Medulla oblongata (tissue), 1 donor: ENCODE results near the gene ADGRG1.

Experiments used
- DNase-seq: peaks from one replicate; pipeline ENCODE4 v3.0.0-alpha.2; 2015; ENCODE audit errors: extremely low spot score

Gene ADGRG1

DNA sequence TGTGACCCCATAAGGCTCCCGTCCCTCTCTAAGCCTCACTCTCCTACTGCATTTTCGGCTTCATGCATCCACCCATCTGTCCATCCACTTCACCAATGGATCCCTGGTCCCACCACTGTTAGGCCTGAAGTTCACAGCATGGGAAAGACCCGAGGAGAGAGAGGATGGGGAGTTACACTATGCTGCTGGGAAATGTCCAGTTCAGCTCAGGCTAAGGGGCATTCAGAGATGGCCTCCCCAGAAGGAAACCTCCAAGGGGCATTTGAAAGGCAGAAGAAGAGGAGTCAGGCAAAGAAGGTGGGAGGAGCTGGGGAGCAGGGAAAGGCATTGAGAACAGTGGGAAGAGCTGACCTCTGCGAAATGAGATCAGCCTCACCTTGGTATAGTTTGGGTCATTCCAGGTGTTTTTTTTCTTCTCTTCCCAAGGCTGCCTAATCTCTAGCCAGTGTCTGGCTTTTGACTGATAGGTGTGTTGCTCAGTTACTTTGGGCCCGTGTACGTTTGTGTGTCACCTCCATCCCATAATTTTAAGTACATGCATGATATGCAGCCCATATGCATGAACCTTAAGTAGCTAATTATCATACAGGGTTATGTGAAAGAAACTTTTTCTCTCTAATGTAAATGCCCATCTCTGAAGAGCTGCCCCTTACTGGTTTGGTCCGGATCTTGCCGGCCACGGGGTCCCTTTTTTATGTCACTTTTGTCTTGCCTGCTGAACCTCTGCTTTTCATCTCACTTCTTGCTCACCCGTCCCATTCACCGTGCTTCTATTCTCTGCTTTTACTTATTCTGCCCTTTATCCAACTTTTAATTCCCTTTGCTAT lies 54.6 kb downstream of the ADGRG1 start:
- DNase-seq, result no peak

DNA sequence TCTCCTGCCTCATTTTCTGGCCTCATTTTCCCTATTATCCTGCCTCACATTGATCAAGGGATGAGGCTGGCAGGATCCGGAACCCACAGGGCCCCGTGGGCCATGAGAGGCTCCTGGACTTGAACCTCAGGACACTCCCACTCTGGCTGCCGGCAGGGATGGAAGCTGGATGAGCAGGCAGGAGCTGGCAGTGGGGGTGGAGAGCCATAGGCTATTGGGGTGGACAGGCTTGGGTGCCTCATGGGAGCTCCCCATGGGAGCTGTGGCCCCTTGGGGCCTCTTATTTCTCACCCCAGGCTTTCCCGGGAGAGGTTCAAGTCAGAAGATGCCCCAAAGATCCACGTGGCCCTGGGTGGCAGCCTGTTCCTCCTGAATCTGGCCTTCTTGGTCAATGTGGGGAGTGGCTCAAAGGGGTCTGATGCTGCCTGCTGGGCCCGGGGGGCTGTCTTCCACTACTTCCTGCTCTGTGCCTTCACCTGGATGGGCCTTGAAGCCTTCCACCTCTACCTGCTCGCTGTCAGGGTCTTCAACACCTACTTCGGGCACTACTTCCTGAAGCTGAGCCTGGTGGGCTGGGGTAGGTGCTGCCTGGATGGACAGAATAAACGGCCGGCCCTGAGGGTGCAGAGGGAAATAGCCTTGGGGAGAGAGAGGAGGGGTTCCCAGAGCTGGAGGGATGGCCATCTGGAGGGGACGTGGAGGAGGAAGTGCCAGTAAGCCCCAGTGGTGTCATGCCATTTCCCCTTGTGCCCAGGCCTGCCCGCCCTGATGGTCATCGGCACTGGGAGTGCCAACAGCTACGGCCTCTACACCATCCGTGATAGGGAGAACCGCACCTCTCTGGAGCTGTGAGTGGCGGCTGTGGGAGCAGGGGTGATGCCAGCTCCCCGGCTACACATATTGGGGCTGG lies 55.5 kb downstream of the ADGRG1 start:
- DNase-seq, result no peak

DNA sequence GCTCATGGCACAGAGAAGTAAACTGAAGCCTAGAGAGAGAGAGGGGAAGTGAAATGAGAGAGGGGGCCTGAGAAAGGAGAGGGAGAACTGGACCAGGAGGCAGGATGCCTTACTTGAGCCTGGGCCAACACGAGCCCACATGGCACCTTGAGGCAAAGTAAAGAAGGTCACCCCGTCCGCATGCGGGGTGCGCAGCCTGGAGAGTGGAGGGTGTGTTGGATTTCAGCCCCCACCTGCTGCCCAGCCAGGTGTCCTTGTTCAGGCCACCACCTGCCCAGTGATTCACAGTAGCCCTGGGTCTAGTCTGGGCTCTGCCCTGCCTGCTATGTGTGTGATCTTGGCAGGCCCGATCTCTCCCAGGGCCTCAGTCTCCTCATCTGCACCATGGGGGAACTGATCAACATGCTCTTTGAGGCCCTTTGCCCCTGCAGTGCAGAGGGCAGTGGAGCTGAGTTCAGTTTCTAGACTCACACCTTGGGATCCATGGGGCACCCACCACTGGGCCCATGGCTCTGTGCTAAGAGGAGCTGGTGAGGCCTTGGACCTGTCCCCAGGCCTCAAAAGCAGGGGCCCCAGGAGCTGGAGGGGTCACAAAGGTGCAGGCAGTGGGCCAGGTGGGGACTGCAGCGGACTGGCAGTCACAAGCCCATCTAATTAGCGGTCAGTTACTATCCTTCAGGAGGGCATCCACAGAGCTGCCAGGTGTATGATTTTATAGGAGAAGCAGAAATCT lies 56.4 kb downstream of the ADGRG1 start:
- DNase-seq, result no peak

DNA sequence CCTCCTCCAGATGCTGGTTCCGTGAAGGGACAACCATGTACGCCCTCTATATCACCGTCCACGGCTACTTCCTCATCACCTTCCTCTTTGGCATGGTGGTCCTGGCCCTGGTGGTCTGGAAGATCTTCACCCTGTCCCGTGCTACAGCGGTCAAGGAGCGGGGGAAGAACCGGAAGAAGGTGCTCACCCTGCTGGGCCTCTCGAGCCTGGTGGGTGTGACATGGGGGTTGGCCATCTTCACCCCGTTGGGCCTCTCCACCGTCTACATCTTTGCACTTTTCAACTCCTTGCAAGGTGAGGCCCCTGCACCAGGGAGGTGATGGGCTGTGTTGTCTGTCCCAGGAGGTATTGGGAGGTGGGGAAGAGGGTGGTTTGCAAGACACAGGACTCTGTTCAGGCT lies 57.2 kb downstream of the ADGRG1 start:
- DNase-seq, result no peak

DNA sequence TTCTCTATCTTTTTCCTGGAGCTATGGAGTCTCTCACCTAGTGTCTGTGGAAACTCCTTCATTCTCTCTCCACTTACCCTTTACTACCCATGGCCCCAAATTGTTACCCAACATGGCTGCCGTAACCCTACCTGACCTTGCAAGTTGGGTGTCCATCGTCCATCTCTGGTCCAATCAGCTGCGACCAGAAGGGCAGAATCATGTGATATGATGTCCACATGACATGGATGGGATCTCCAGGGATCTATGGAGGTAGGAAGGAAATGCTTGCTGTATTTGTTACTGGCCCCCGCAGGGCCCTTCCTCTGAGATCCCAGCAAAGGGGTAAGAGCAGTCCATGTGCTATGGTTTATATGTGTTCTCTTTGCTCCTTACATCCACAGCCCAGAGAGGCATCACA lies 58.1 kb downstream of the ADGRG1 start:
- DNase-seq, result no peak

DNA sequence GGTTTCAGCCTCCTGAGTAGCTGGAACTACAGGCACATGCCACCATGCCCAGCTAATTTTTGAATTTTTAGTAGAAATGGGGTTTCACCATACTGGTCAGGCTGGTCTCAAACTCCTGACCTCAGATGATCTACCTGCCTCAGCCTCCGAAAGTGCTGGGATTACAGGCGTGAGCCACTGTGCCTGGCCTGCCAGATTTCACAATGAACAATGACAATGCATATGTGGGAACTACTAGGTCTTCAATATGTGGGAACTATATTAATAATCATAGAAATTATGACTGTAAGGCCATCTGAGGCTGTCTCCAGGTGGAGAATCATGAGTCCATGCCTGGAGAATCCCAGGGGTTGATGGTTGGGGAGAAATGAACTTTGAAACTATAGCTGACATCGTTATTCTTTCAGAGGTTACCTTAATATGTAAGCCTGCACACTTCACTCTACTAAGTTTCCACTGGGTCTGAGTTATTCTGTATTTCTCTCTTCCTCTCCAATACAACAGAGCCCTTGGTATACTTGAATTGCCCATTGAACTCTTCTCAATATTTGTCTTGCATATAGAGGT lies 59.0 kb downstream of the ADGRG1 start:
- no peak for DNase-seq

DNA sequence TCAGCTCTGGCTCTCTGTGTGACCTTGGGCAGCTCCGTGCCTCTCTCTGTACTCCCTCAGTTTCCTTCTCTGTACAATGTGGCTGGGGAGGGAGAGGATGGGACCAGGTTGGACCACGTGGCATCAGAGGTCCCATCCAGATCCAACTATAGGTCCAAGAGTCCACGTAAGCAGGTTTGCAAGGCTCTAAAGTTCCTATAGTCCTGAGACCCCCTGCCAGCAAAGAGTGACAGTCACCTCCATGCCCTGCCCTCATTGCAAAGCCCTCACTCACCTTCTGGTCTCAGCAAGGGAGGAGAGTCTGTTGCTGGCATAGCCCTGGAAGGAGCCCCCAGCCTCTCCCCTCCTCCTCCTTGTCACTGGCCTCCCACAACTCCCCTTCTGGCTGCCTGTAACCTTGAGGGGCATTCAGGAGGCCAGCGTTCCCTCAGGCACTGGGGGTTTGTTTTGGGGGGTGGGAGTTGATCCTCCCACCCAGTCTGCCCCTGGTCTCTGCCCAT lies 60.1 kb downstream of the ADGRG1 start:
- DNase-seq, result no peak

DNA sequence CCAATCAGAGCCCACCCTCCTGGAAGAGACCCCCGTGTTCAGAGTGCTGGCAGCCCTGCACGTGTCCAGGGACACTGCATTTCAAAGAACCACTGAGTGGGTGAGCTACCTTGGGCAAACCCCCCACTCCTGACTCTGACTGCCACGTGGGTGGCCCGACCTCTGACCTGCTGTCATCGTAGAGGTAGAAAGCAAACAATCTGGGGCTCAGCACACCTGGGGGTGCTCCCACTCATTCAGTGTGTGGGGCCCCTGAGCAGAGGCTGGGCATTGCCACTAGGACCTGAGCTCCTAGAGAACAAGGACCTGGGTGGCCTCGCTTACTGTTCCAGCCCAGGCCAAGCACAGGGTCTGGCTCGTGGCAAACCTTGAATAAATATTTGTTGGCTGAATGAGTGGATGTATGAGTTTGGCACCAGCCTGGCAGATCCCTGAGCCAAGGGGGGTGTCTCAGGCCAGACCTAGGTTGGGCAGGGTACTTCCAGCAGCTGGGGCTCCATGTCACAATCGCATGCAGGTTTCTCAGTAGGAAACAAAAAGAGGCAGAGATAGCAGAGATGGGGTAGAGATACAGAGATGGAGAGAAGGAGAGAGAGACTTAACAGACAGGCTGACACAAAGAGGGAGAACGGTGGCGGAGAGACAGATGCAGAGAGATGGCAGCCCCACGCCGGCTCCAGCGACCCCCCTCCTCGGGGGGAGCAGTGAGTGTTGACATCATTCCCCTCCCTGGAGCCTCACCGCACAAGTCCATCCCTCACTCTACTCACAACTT lies 60.7 kb downstream of the ADGRG1 start:
- DNase-seq, result no peak

DNA sequence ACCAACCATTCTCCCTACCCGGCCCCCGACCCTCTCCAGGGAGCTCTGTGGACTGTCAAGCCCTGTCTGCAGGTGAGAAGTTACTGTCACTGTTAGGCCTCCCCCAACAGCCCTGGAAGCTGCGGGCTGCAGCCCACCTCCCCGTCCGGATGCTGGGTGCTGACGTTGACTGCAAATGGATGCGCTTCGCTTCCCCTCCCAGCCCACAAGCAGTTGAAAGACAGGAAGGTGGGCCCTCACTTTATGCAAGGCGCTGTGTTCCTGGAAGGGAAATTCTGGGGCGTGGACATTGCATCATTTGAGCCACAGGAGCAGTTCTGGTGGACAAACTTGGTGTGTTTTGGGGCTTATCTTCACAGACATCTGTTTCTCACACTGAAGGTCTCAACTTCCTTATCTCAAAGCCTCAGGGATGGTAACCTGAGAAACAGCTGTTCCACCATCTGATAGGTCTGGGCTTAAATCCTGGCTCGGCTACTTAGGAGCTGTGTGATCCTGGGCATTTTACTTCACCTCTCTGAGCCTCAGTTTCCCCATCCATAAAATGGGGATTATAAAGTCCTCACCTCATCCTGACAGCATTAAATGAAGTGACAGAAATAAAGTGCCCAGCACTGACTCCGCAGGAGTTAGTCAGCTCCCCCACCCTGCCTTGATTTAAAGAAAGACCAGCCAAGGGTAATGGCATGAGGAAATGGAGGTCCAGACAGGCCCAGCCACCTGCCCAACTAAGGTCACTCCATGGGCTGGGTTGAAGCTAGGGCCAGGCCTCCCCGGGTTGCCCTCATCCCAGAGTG lies 61.5 kb downstream of the ADGRG1 start:
- no peak for DNase-seq

DNA sequence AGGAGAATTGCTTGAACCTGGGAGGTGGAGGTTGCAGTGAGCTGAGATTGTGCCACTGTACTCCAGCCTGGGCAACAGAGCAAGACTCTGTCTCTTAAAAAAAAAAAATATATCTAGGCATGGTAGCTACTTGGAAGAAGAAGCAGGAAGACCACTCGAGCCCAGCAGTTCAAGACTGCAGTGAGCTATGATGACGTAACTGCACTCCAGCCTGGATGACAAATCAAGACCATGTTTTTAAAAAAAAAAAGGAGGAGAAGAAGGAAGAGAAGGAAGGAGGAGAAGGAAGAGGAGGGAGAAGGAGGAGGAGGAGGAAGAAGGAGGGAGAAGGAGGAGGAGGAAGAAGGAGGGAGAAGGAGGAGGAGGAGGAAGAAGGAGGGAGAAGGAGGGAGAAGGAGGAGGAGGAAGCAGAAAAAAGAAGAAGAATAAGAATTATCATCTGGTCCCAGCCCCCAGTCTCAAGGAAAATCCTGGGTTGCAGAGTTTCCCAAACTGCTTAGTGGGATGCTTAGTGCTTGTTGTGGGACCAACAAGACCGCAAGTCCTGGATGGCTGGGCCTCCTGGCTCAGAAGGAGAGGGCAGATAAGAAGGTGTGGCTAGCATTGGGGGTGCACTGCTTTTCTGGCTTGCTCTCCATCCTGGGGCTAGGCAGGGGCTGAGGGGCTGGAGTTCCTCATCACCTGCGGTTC lies 62.5 kb downstream of the ADGRG1 start:
- no peak for DNase-seq

DNA sequence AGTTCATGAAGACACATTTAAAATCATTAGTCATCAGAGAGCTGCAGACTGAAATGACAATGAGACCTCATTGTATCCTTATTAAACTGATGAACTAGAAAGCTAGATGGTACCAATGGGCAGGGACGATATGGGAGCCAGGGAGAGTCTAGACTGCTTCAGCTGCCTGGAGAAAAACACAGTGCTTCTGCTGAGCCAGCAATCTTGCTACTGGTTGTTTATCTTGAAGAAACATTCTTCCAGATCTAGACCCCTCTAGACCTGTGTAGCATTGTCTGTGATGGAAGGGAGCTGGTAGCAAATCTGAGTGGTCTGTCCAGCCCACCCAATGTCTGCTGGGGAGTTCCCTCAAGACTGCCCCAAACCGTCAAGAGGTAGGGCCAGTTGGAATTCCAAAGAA lies 64.2 kb downstream of the ADGRG1 start:
- DNase-seq, result no peak

DNA sequence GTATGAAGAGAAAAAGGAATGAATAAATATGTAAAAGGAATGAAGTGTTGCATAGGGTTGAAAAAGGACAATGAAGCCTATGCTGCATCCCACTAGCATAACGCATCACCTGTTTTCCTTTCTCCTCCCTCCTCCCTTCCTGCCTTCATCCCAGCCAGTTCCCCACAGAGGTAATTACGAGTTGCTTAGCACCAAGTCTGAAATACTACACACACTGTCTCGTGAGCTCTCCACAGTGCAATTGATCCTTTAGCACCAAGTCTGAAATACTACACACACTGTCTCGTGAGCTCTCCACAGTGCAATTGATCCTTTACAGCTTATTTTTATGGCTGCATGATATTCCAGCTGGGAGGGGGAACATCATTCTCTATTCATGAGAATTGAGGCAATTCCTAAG lies 65.1 kb downstream of the ADGRG1 start:
- DNase-seq, result no peak

DNA sequence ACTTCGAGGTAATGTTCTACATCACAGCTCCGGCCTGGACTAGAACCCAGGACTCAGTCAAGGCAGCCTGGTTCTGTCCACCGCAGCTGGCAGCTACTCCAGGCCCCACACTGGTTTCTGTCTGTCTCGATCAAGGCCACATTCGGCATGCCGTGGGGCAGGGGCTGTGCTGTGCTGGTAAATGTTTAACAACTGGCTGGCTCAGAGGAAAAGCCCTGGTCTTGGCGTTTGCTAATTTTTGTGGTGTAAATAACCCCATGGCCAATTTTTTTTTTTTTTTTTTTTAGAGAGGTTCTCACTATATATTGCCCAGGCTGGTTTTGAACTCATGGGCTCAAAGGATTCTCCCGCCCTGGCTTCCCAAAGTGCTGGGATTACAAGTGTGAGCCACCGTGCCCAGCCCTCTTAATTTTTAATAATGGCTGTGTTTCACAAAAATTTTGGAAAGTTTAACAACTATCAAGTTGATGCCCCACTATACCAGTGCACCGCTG lies 65.8 kb downstream of the ADGRG1 start:
- DNase-seq, result no peak

DNA sequence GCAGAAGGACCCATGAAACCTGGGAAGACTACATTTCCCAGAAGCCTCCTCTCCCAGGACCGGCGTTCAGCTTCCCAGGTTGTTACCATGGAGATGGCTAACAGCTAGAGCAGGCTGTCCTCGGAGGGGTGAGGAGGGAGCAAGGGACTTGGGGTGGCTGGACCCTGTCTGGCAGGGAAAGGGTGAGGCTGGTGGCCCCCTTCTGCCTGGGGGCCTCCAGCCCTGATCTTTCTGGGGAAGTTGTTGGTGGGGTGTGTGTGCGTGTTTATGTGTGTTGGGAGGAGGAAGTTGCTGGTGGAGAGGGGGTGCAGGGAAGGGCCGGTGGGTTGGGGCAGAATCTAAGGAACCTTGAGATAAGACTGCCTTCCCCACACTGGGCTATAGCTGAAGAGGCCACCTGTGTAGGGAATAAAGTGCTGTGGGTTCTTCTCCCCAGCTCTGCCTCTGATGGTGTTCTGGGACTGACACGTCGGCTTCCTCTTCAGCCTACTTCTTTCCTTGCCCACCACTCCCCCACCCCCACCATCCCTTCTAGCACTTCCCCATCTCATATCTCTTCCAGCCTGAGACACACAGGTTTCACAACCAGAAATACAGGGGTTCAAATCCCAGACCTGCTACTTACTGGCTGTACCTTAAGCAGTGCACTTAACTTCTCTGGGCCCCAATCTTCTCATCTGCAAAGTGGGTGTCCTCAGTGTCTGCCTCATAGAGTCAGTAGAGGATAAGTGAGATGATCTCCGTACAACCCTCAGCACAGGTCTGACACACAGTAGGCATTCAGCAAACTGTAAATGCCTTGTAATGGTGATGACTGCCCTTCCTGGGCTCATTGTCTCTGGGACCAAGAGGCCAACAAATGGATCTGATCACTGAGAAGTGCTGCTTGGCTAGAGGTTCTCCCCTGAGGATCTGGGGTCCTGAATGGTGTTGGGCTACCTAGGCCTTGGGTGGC lies 66.6 kb downstream of the ADGRG1 start, which contains the start of gene DRC7:
Gene DRC7 (plus strand): TSS at position 82 of the 955 bp plus-strand sequence. CDS start 3,144 bp downstream, outside the sequence.
- DNase-seq, result peak; percentile 81

DNA sequence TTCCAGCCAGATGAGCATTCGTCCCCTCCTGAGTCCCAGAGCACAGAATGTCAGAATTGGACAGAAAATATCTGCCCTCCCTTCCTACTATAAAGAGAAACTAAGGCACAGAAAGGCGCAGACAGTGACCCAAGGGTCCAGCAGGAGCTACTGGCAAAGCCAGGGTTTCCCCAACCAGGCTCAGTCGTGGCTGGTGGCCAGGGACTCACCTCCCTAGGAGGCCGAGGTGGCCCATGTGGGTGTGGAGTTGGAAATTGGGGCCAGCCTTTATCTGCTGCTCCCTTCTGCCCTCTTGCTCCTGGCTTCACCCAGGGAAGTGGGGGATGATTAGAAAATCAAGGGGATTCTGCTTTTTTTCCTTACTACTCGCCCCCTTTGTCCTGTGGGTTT lies 67.2 kb downstream of the ADGRG1 start:
- DNase-seq, result no peak

DNA sequence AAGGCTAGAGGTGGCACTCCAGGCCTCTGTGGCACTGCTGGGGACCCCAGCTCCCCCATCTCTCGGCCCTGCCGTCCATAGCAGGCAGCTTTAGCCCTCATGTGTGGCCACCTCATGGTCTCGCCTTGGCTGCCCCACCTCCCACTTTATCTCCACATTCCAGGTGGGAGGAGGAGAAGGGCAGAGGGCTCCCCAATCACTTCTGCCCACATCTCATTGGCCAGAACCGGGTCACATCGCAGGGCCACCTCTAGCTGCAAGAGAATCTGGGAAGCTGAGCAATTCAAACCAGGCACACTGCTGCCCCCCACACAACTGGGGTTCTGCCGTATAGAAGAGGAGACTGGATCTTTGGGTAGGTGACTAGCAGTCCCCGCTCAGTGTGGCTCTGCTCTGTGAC lies 67.8 kb downstream of the ADGRG1 start:
- DNase-seq, result no peak

DNA sequence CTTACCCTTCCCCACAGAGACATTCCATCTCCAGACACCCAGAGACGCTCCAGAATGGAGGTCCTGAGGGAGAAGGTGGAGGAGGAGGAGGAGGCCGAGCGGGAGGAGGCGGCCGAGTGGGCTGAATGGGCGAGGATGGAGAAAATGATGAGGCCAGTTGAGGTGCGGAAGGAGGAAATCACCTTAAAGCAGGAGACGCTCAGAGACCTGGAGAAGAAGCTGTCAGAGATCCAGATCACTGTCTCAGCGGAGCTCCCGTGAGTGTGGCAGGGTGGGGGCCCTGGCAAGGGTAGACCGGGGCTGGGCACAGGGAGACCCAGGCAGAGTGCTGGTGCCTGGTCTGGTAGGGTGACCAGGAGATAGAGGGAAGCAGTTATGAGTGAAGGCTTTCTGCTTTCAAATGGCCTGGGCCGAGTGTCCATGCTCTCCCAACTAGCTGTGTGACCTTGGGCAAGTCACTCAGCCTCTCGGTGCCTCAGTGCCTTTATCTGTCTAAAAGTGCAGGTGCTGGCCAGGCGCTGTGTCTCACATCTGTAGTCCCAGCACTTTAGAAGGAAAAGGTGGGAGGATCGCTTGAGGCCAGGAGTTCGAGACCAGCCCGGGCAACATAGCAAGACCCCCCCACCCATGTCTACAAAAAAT lies 69.6 kb downstream of the ADGRG1 start:
- DNase-seq, result no peak
